Stimulated activated naive CD8-positive, alpha-beta T cell treated with anti-CD3 and anti-CD28 coated beads, Interleukin-15, Interleukin-2, amounts not matched to agents 100 U/mL and 50 U/mL, for 24 hours (primary cell): Measurements from ENCODE around the gene AMDHD1.
"Not testable (repeated sequence)": the region's sequence is repeated elsewhere in the genome, so short reads cannot be mapped to it uniquely, and the experiment has no call there.

Experiments
- ATAC-seq: fragments of 150-1000 bp; cut with Tn5 transposase; one replicate; pipeline ENCODE4 v1.10.0; 2021
- DNase-seq: peaks from one replicate; pipeline ENCODE4 v3.0.0; 2021

The AMDHD1 gene

DNA sequence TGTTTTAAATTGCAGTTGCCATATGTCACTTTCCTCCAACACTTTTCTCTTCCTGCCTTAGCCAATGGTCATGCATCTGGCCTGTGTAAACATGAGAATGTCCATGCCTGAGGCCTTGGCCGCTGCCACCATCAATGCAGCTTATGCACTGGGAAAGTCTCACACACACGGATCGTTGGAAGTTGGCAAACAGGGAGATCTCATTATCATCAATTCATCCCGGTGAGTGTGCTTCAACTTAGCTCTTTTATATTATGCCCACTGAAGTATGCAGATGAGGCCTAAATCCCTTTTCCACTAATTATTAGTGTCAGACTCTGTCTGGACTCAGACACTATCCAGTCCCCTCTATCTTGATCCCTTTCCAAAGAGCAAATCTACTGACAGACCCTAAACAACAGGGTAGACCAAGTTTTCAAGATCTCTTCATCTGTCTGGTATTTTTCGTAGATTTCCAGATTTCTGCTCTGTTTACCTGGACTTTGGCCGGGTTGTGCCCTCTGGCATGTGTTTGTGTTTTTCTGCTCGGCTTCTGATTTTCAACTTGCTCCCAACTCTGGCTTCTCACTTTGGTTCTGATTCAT lies 23.2 kb downstream of the AMDHD1 start:
- DNase-seq, result no peak
- ATAC-seq, result no peak

- ATAC-seq, result no peak
- no peak for DNase-seq
Measured at GRCh38 chr12:95967301-95967700, 24.2 kb downstream of the AMDHD1 start.

GRCh38 chr12:95969116-95969515 lies 26.0 kb downstream of the AMDHD1 start:
- DNase-seq, ATAC-seq: not testable (repeated sequence)

DNA sequence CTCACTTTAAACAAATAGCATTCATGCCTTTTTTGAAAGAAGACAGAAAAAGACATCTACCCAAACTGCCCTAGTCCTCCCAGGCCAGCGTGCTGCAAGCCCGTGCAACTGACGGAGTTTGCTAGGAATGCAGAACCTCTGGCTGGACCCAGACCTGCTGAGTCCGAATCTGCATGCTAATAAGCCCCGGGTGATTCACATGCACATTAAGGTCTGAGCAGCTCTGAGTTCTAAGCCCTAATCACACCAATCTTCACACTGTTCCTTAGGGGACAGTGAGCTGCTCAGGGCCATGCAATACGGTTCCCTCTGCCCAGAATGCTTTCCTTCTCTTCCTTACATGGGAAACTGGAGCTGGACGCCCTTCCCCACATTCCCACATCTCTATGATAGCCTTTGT lies 27.8 kb downstream of the AMDHD1 start:
- DNase-seq, result no peak
- ATAC-seq, result no peak

GRCh38 chr12:95972832-95973456 lies 29.8 kb downstream of the AMDHD1 start:
- DNase-seq (no peak), ATAC-seq (no peak)

DNA sequence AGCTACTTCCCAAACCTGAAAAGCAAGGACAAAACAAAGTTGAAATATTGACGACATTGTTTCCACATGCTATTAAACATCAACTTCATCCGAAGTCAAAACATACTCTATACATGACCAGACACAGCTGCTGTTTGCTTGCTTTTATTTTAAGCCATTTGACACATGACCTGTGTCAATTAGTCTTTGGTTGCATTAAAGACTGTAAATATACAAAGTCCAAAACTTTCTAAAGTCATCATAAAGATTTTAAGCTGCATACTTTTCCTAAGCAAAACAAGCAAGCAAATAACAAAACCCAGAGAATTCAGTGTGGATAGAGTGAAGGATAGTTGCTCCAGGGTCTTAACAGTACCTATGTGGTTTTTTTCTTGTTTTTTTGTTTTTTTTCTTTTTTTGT lies 31.2 kb downstream of the AMDHD1 start:
- DNase-seq (no peak), ATAC-seq (no peak)

GRCh38 chr12:95975491-95975890 lies 32.4 kb downstream of the AMDHD1 start:
- no peak for DNase-seq
- no peak for ATAC-seq

DNA sequence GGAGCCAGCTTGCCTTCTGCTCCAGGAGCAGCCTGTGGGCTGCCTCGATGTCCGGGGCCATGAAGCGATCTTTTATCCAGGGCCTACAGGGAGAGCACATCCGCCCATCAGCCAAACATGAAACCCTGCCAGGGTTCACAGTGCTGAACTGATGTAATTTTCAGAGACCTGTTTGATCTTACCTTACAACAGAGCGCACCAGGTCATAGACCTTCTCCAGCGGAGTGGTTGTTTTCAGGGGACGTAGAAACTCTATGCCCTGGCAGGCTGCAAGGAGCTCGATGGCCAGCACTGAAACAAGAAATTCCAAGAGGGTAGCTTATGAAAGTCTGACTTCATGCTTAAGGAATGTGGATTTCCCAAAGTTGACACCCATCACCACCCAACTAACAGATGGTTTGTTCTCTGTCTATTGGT lies 33.3 kb downstream of the AMDHD1 start:
- DNase-seq (no peak), ATAC-seq (no peak)

DNA sequence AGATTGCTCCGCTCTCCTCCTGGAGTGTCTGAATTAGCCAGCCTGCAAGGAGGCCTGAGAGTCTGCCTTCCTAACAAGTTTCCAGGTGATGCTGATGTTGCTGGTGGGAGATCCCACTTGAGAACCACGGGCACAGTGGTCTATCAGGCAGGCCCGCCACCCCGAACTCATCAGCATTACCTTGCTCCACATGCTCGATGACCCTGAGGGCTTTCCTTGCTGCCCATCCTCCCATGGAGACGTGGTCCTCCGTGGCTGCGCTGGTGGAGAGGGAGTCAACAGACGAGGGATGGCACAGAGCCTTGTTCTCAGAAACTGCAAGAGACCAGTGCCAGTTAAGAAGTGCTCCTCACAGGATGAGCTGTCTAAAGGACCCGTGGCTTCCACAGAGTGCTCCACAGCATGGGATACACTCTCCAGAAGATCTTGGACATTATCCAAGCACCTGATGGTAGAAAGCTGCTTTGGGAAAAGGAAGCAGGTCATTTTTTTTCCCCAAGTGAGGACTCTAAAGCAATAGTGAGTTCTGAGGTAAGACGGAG lies 34.7 kb downstream of the AMDHD1 start:
- ATAC-seq (no peak), DNase-seq (no peak)

GRCh38 chr12:95978351-95978750 lies 35.2 kb downstream of the AMDHD1 start:
- DNase-seq (no peak), ATAC-seq (no peak)

DNA sequence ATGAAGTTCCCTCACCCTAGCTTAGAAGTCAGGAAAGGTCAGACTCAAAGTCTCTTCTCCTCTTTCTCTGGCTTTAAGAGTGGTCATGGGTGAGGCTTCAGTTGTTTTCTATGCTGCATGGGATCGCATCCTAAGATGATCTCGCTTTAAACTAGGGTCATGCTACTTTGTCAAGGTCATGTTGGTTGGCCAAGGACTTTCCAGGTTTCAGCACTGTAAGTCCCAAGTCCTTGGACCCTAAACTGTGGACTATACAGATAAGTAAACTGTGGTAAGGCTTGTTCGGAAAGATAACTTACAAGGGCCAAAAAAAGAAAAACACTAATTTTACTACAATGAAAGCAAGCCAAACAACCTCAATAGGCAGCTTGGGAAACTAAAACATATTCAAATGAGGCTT lies 35.6 kb downstream of the AMDHD1 start:
- DNase-seq (no peak), ATAC-seq (no peak)

DNA sequence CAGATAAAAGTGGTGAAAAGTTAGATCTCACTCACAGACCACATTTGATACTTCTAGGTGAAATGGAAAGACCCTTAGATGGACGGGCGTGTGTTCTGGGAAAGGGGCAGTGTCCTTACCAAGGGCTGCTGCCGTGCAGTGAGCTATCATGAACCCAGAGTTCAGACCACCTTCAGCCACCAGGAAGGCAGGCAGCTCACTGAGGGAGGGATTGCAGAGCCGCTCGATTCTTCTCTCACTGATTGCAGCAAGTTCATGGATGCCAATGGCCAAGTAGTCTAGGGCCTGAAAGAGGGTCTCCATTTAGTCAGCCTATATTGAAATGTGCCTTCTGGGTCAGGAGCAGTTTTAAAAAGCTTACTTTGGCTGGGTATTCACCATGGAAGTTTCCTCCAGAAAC lies 37.3 kb downstream of the AMDHD1 start:
- ATAC-seq (no peak), DNase-seq (no peak)

DNA sequence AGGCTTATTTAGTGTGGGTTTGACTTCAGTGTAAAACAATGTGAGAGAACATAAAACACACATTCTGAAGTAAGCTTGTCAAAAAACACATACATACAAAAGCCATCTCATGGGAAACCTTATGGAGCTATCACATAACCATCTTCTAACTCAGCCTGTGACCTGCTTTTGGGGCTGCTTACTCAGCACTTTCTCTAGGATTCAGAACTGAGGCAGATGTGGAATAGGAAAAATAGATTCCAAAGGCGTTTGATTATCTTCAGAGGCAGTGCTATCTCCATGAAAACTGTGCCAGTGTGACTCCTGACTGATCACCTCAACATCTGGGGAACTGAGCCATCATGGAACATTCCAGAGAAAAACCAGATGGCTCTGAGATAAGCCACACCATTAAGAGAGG lies 39.5 kb downstream of the AMDHD1 start:
- ATAC-seq, result no peak
- no peak for DNase-seq

- DNase-seq (no peak), ATAC-seq (no peak)
Measured at GRCh38 chr12:95984682-95985081, 41.6 kb downstream of the AMDHD1 start.

GRCh38 chr12:95986635-95987570 lies 43.8 kb downstream of the AMDHD1 start:
- ATAC-seq (no peak), DNase-seq (no peak)

- DNase-seq (no peak), ATAC-seq (no peak)
Measured at GRCh38 chr12:95988506-95989275, 45.6 kb downstream of the AMDHD1 start.

DNA sequence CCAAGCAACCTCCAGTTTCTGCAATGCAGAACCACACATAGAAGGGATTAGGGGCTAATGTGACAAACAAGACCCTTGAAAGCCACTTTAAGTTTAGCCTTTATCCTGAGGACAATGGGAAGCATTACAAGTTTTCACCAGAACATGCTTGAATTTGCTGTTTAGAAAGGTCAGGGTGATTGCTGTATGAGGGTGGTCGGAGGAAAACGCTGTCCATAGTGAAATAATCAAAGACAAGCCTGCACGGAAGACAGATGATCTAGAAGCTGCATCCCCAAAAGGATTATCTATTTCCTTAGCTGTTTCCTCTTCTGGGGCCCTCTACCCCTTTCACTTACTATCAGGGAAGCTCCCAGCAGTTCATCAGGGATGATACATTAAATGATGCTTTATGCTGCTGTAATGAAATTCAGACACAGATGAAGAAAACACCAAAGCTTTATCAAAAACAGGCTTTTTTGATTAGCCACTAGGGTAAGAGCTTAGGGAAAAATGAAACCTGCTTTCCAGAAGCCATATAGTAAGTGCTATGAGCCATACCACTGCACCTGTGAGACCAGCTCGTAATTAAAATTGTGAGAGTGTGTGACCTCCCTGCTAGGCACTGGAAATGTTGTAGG lies 46.5 kb downstream of the AMDHD1 start:
- no peak for ATAC-seq

GRCh38 chr12:95990136-95990535 lies 47.0 kb downstream of the AMDHD1 start:
- no peak for DNase-seq
- ATAC-seq, result no peak

More for the DNA sequence above, 46.5 kb downstream of the AMDHD1 start:
- DNase-seq, result no peak

- DNase-seq (no peak), ATAC-seq (no peak)
Measured at GRCh38 chr12:95993907-95994306, 50.8 kb downstream of the AMDHD1 start.

GRCh38 chr12:95994476-95994875 lies 51.3 kb downstream of the AMDHD1 start:
- DNase-seq, result no peak
- ATAC-seq, result no peak

DNA sequence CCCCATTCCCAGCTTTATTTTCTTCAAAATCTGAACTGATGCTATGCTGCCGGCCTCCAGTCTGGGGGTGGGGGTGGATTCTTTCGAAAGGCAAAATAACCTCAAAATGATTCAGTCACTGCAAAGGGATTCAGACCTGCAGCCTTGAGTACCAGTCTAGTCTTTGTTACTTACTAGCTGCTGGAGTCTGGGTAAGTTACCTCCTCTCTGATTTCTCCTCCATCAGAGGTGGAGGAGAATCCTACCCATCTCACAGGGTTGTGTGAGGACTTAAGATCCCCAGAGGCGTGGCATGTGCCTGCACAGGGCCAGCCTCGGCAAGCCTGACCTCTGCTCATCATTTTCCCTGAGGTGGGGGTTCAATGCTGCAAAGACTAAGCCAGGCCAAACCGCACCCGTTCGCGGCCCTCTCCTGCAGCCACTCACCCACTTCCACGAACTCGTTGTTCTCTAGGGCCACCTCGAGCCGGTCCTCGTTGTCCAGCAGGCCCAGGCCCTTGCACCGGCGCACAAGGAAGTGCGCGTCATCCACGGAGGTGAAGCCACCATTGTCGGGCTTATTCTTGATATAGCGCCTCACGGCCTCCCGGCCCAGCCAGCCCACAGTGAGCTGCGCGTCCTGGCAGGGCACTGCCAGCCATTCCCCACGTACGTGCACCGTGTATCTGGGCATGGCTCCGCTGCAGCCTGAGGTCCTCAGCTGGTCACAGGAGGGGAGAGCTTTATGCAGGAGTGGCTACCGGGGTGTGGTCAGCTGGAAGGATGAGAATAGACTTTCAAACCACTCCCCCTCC lies 52.3 kb downstream of the AMDHD1 start:
- no peak for DNase-seq
- no peak for ATAC-seq
